SU-DHL-6 (cell line): ENCODE measurements around the gene CDV3.

Source experiments
- H2AFZ ChIP-seq: fragments of 200-600 bp; sonication (generic); 2 replicates; pipeline ENCODE4 v1.6.1; 2014; ENCODE audit warnings: low read depth, mild to moderate bottlenecking, moderate library complexity, mixed read lengths, antibody characterized with exemption, low read length; ENCODE audit not compliant: severe bottlenecking
- H3F3A ChIP-seq: fragments of 200-600 bp; shearing (Covaris generic); 2 replicates; pipeline ENCODE4 v1.6.0; 2016; ENCODE audit warnings: antibody characterized with exemption, mild to moderate bottlenecking; ENCODE audit not compliant: insufficient read depth
- H3K27ac ChIP-seq: fragments of 200-600 bp; sonication (generic); 2 replicates; pipeline ENCODE4 v1.5.1; 2016; ENCODE audit warnings: low read depth, mild to moderate bottlenecking, low read length, moderate library complexity, mixed read lengths
- H3K27me3 ChIP-seq: fragments of 200-600 bp; sonication (generic), shearing (Covaris generic); 2 replicates; pipeline ENCODE4 v1.6.0; 2014; ENCODE audit warnings: mild to moderate bottlenecking, low read length
- H3K36me3 ChIP-seq: fragments of 200-600 bp; sonication (generic); 2 replicates; pipeline ENCODE4 v1.6.1; 2014; ENCODE audit warnings: mild to moderate bottlenecking, low read length, mixed read lengths
- H3K4me2 ChIP-seq: fragments of 300-600, 200-600 bp; shearing (Covaris generic), sonication (generic); 2 replicates; pipeline ENCODE4 v1.6.0; 2014; ENCODE audit warnings: low read length, low read depth, mild to moderate bottlenecking; ENCODE audit not compliant: poor library complexity, severe bottlenecking
- H3K4me3 ChIP-seq: fragments of 200-600 bp; sonication (generic); 2 replicates; pipeline ENCODE4 v1.5.1; 2014; ENCODE audit warnings: antibody characterized with exemption, low read length, mild to moderate bottlenecking, mixed read lengths; ENCODE audit not compliant: insufficient read depth, poor library complexity, severe bottlenecking
- H3K79me2 ChIP-seq: fragments of 200-600 bp; sonication (generic); 2 replicates; pipeline ENCODE4 v1.6.1; 2014; ENCODE audit warnings: mild to moderate bottlenecking, low read length, moderate library complexity; ENCODE audit not compliant: insufficient read depth
- H3K9ac ChIP-seq: fragments of 200-600 bp; sonication (generic); 2 replicates; pipeline ENCODE4 v1.7.0; 2014; ENCODE audit warnings: mild to moderate bottlenecking, low read length
- H3K9me2 ChIP-seq: fragments of 200-600 bp; sonication (generic); replicated peaks from 2 replicates; pipeline ENCODE4 v1.6.1; 2014; ENCODE audit warnings: low read length; ENCODE audit not compliant: insufficient read depth
- H3K9me3 ChIP-seq: fragments of 200-600 bp; sonication (generic); 2 replicates; pipeline ENCODE4 v1.6.1; 2014; ENCODE audit warnings: low read length, mixed read lengths; ENCODE audit not compliant: insufficient read depth
- H4K20me1 ChIP-seq: fragments of 200-600 bp; sonication (generic); 2 replicates; pipeline ENCODE4 v1.6.1; 2014; ENCODE audit warnings: low read depth, mild to moderate bottlenecking, antibody characterized with exemption, low read length, moderate library complexity, mixed read lengths
- EZH2phosphoT487 ChIP-seq: fragments of 200-600 bp; sonication (generic), shearing (Covaris generic); conservative IDR thresholded peaks from 2 replicates; pipeline ENCODE4 v1.6.1; 2018; ENCODE audit warnings: mild to moderate bottlenecking, antibody characterized with exemption, low read length, moderate library complexity, mixed read lengths
- TF ChIP-seq, protein P1 (sequence below): fragments of 200-600 bp; sonication (generic); IDR thresholded peaks from one replicate; pipeline ENCODE4 v1.5.1; 2017; ENCODE audit warnings: antibody characterized with exemption, mild to moderate bottlenecking, low read length, moderate library complexity; ENCODE audit not compliant: insufficient read depth, poor library complexity, severe bottlenecking

The CDV3 gene

DNA sequence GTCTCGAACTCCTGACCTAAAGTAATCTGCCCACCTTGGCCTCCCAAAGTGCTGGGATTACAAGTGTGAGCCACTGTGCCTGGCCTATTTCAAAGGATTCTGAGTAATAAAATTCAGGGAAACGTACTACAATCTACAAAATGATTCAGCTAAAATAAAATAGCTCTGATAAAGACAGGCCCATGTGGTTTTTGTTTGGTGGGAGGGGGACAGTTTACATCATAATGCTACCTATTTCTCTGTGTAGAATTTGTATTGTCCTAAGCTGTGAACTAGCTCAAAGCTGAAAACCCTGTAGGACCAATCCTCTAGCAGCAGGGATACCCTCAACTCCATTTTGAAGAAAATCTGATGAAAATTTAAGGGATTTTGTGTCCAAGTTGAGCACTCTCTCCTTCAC lies 25.8 kb downstream of the CDV3 start:
- H3K4me2 ChIP-seq = no peak overlapping the region
- no peak overlapping the region for H3K9ac ChIP-seq
- H3K79me2 ChIP-seq = no peaks in the 10 kb centered on the region
- H3K27me3 ChIP-seq = no peaks in the 10 kb centered on the region
- TF ChIP-seq, protein P1, sequence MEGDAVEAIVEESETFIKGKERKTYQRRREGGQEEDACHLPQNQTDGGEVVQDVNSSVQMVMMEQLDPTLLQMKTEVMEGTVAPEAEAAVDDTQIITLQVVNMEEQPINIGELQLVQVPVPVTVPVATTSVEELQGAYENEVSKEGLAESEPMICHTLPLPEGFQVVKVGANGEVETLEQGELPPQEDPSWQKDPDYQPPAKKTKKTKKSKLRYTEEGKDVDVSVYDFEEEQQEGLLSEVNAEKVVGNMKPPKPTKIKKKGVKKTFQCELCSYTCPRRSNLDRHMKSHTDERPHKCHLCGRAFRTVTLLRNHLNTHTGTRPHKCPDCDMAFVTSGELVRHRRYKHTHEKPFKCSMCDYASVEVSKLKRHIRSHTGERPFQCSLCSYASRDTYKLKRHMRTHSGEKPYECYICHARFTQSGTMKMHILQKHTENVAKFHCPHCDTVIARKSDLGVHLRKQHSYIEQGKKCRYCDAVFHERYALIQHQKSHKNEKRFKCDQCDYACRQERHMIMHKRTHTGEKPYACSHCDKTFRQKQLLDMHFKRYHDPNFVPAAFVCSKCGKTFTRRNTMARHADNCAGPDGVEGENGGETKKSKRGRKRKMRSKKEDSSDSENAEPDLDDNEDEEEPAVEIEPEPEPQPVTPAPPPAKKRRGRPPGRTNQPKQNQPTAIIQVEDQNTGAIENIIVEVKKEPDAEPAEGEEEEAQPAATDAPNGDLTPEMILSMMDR = no peak
- TF ChIP-seq EZH2phosphoT487 = no peak
- peaks cover 5% of the 10 kb centered on the region; the same call in 1 of the 2 replicates for H4K20me1 ChIP-seq
- no peaks in the 10 kb centered on the region for H3K9me3 ChIP-seq
- H3K27ac ChIP-seq = no peak overlapping the region
- H3K4me3 ChIP-seq = no peak overlapping the region
- H2AFZ ChIP-seq = no peak overlapping the region
- no peaks in the 10 kb centered on the region for H3K9me2 ChIP-seq
- peaks cover 30% of the 10 kb centered on the region; the same call in 1 of the 2 replicates for H3K36me3 ChIP-seq
- peaks cover 21% of the 10 kb centered on the region for H3F3A ChIP-seq

DNA sequence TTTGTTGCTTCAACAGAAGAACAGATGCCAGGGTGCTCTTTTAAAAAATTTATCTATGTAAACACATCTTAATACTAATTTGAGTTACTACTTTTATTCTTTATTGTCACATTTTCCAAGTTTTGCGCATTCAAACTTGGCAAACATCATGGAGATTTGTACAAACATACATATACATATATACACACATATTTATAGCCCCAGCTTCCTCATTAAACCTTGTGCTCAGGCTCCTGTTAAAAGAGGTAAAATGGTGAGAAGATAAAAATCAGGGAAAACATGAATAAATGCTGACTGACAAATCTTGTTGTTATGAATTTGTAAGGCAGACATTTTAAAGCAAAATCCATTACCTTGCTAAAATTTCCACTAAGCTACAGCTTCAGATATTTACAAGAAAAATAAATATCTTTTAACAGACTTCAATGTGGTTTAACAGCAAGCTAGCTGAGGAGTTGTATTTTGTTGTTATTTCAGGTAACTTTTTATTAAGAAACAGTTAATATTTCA lies 27.1 kb downstream of the CDV3 start:
- Histone ChIP-seq H3K4me3 (no peak overlapping the region), H3K9ac (no peak overlapping the region), H3K27me3 (no peaks in the 10 kb centered on the region), H3K4me2 (no peak overlapping the region), H3K27ac (no peak overlapping the region), H3K79me2 (no peaks in the 10 kb centered on the region), H3K9me2 (no peaks in the 10 kb centered on the region), H3K9me3 (no peaks in the 10 kb centered on the region), H3K36me3 (peaks cover 38% of the 10 kb centered on the region; the same call in 1 of the 2 replicates), H2AFZ (no peak overlapping the region), H4K20me1 (peaks cover 5% of the 10 kb centered on the region; the same call in 1 of the 2 replicates), H3F3A (peaks cover 14% of the 10 kb centered on the region)
- TF ChIP-seq, protein P1 = no peak
- no peak for TF ChIP-seq EZH2phosphoT487

DNA sequence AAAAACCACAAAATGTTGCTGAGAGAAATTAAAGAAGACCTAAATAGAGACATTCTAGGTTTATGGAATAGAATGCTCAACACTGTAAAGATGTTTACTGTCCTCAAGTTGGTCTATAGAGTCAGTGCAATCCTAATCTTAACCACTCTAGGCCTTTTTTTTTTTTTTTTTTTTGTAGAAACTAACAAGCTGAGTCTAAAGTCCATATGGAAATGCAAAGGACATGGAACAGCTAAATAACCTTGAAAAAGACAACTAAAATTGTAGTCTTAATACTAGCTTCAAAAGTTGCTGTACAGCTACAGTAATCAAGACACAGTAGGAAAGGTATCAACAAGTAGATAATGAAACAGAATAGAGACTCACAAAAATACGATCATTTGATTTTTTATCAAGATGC lies 32.9 kb downstream of the CDV3 start:
- Histone ChIP-seq H3K36me3 (peaks cover 75% of the 10 kb centered on the region), H2AFZ (no peak overlapping the region), H3K9ac (no peak overlapping the region), H3K9me2 (no peaks in the 10 kb centered on the region), H4K20me1 (peaks cover 5% of the 10 kb centered on the region; the same call in 1 of the 2 replicates), H3K4me2 (no peak overlapping the region), H3K27me3 (no peaks in the 10 kb centered on the region), H3K9me3 (no peaks in the 10 kb centered on the region), H3K4me3 (no peak overlapping the region), H3F3A (no peaks in the 10 kb centered on the region), H3K79me2 (no peaks in the 10 kb centered on the region), H3K27ac (no peak overlapping the region)
- TF ChIP-seq, protein P1 = no peak
- no peak for TF ChIP-seq EZH2phosphoT487
